ENCODE data around the gene LIN54.

GRCh38 chr4:82969414-82969813 lies 41.2 kb downstream of the LIN54 start:
- no peak for TF ChIP-seq CHD1 (IDR thresholded peaks at IDR 0.05; ENCODE audit: low read depth, low read length)
- no peak for TF ChIP-seq CTCF (conservative IDR thresholded peaks at IDR 0.05; ENCODE audit: low read depth, low read length)
- no peak for TF ChIP-seq FOS (IDR thresholded peaks at IDR 0.05; ENCODE audit: low read depth, low read length)
- no peak for TF ChIP-seq RFX5 (IDR thresholded peaks at IDR 0.05; ENCODE audit: low read depth, low read length)
- TF ChIP-seq BHLHE40 (IDR thresholded peaks at IDR 0.05; ENCODE audit: low read depth, low read length), result no peak
- TF ChIP-seq SMC3 (IDR thresholded peaks at IDR 0.05; ENCODE audit: low read depth, low read length), result no peak
- TF ChIP-seq POLR2A (IDR thresholded peaks at IDR 0.05; ENCODE audit: low read depth, low read length), result no peak
- no peak for TF ChIP-seq MAFK (IDR thresholded peaks at IDR 0.05; ENCODE audit: low read depth, low read length)
- TF ChIP-seq CEBPB (IDR thresholded peaks at IDR 0.05; ENCODE audit: low read depth, low read length), result no peak
- no peak for TF ChIP-seq RAD21 (IDR thresholded peaks at IDR 0.05; ENCODE audit: low read length)

Data from IMR-90 (cell line).